Fibroblast of lung (primary cell): ENCODE results near the gene RPL29. TPM values are rescaled to one million over a fixed set of nuclear protein-coding genes. Genes with fewer than 3 reads are reported as not detected.

Source experiments
- DNase-seq, 2 donors: peaks; one replicate each; pipeline versions ENCODE4 v3.0.0 to v3.0.0-alpha.2; 2010; ENCODE audit warnings: low read depth in 2 of 2
- H2AFZ ChIP-seq: 2 replicates; pipeline ENCODE4 v1.5.1; 2012; ENCODE audit warnings: low read length, control low read depth, inconsistent platforms
- H3K27ac ChIP-seq: 2 replicates; pipeline ENCODE4 v1.5.1; 2011; ENCODE audit warnings: low read length, control low read depth; ENCODE audit not compliant: insufficient read depth
- H3K27me3 ChIP-seq: 2 replicates; pipeline ENCODE4 v1.5.1; 2011; ENCODE audit warnings: mild to moderate bottlenecking, low read length; ENCODE audit not compliant: control insufficient read depth, insufficient read depth
- H3K36me3 ChIP-seq: 2 replicates; pipeline ENCODE4 v1.5.1; 2011; ENCODE audit warnings: low read length; ENCODE audit not compliant: control insufficient read depth, insufficient read depth
- H3K4me1 ChIP-seq: 2 replicates; pipeline ENCODE4 v1.5.1; 2011; ENCODE audit warnings: low read length; ENCODE audit not compliant: control insufficient read depth, insufficient read depth; ENCODE audit errors: extremely low read depth
- H3K4me2 ChIP-seq: 2 replicates; pipeline ENCODE4 v1.5.1; 2011; ENCODE audit warnings: low read length, control low read depth; ENCODE audit not compliant: insufficient read depth; ENCODE audit errors: extremely low read depth
- H3K4me3 ChIP-seq, 4 experiments: fragments of 200-600 bp in 1 of 4; sonication (generic) in 1 of 4; replicated peaks in 1 of 4; 2 replicates each; pipeline ENCODE4 v1.5.1; 2011 to 2016; ENCODE audit warnings: low read length in 4 of 4, low read depth in 3 of 4, mild to moderate bottlenecking in 3 of 4, control low read depth in 2 of 4, inconsistent platforms in 1 of 4, mixed read lengths in 1 of 4; ENCODE audit not compliant: insufficient read depth in 1 of 4; ENCODE audit errors: control extremely low read depth in 1 of 4
- H3K79me2 ChIP-seq: 2 replicates; pipeline ENCODE4 v1.5.1; 2012; ENCODE audit warnings: mild to moderate bottlenecking, low read length, inconsistent platforms; ENCODE audit not compliant: control insufficient read depth, insufficient read depth
- H3K9ac ChIP-seq: 2 replicates; pipeline ENCODE4 v1.5.1; 2011; ENCODE audit warnings: mild to moderate bottlenecking, low read length, control low read depth; ENCODE audit not compliant: insufficient read depth
- H3K9me3 ChIP-seq: 2 replicates; pipeline ENCODE4 v1.5.1; 2012; ENCODE audit warnings: low read depth, low read length; ENCODE audit not compliant: control insufficient read depth, insufficient read depth
- H4K20me1 ChIP-seq: 2 replicates; pipeline ENCODE4 v1.5.1; 2011; ENCODE audit warnings: low read length; ENCODE audit not compliant: control insufficient read depth, insufficient read depth; ENCODE audit errors: extremely low read depth
- EZH2 ChIP-seq: IDR thresholded peaks from 2 replicates; pipeline ENCODE4 v1.5.1; 2012; ENCODE audit warnings: low read length, control low read depth, mild to moderate bottlenecking; ENCODE audit errors: missing control alignments
- polyA plus RNA-seq, 2 donors: library from polyadenylated mRNA; depleted of rRNA in 1 of 2; stranded (reverse) in 1 of 2; unstranded in 1 of 2; fragments of >200 nt; gene quantifications; 2 replicates each; pipeline ENCODE4 v1.2.1, GENCODE V29; 2011 to 2012; ENCODE audit warnings: missing spikeins in 1 of 2
- total RNA-seq: library from RNA; depleted of rRNA; stranded (reverse); fragments of >200 nt; gene quantifications from 2 replicates; pipeline ENCODE4 v1.2.1, GENCODE V29; 2014
- TF ChIP-seq, protein P1 (sequence below), 2 donors: IDR thresholded peaks in 1 of 2; conservative IDR thresholded peaks in 1 of 2; 1 replicate in 1 of 2; 2 replicates in 1 of 2; pipeline ENCODE4 v1.5.1; 2011 to 2012; ENCODE audit warnings: low read length in 2 of 2, control low read depth in 1 of 2, inconsistent platforms in 1 of 2, low read depth in 1 of 2, mild to moderate bottlenecking in 1 of 2

RPL29 gene
- total and polyA plus RNA-seq, 2 donors (not counting 1 experiment from before 2014, with no cell fraction given): 1,076 to 1,512 TPM

- Histone ChIP-seq H2AFZ (peak within 1 kb of the TSS; percentile 93), H3K9ac (peak within 1 kb of the TSS; percentile 86), H3K36me3 (peaks cover 2% of the 10 kb centered on the region), H3K27ac (peak within 1 kb of the TSS; percentile 90), H3K9me3 (no peaks in the 10 kb centered on the region), H3K4me2 (peak within 1 kb of the TSS; percentile 95), H3K4me3 (peak within 1 kb of the TSS; percentile 71 to 93 (median 84)), H3K27me3 (no peaks in the 10 kb centered on the region), H4K20me1 (no peaks in the 10 kb centered on the region), H3K4me1 (peaks cover 13% of the 10 kb centered on the region), H3K79me2 (peaks cover 2% of the 10 kb centered on the region)
- TF ChIP-seq EZH2: no peak
- TF ChIP-seq, protein P1, sequence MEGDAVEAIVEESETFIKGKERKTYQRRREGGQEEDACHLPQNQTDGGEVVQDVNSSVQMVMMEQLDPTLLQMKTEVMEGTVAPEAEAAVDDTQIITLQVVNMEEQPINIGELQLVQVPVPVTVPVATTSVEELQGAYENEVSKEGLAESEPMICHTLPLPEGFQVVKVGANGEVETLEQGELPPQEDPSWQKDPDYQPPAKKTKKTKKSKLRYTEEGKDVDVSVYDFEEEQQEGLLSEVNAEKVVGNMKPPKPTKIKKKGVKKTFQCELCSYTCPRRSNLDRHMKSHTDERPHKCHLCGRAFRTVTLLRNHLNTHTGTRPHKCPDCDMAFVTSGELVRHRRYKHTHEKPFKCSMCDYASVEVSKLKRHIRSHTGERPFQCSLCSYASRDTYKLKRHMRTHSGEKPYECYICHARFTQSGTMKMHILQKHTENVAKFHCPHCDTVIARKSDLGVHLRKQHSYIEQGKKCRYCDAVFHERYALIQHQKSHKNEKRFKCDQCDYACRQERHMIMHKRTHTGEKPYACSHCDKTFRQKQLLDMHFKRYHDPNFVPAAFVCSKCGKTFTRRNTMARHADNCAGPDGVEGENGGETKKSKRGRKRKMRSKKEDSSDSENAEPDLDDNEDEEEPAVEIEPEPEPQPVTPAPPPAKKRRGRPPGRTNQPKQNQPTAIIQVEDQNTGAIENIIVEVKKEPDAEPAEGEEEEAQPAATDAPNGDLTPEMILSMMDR (conservative IDR thresholded peaks at IDR 0.05 in 1 of 2, IDR thresholded peaks at IDR 0.05 in 1 of 2; ENCODE audit: low read depth in 1 of 2, low read length in 2 of 2): no peak
- DNase-seq: peak; percentile 52 to 53
Measured at GRCh38 chr3:51974963-51975851, 20.5 kb downstream of the RPL29 start, which contains the start of gene ABHD14A. ABHD14A (plus strand) TSS chr3:51975064; CDS start chr3:51975136, 72 bp downstream.

- peak overlapping the region; percentile 90 for H3K27ac ChIP-seq
- peaks cover 2% of the 10 kb centered on the region for H3K79me2 ChIP-seq
- H4K20me1 ChIP-seq: no peaks in the 10 kb centered on the region
- no peaks in the 10 kb centered on the region for H3K27me3 ChIP-seq
- H3K4me2 ChIP-seq: peak overlapping the region; percentile 95
- H3K36me3 ChIP-seq: peaks cover 2% of the 10 kb centered on the region
- H2AFZ ChIP-seq: peak overlapping the region; percentile 93
- H3K4me1 ChIP-seq: peaks cover 13% of the 10 kb centered on the region
- DNase-seq: peak in 1 of 2 donors; percentile 19
- no peaks in the 10 kb centered on the region for H3K9me3 ChIP-seq
- no peak for TF ChIP-seq EZH2
- TF ChIP-seq, protein P1 (conservative IDR thresholded peaks at IDR 0.05 in 1 of 2, IDR thresholded peaks at IDR 0.05 in 1 of 2; ENCODE audit: low read depth in 1 of 2, low read length in 2 of 2): no peak
- peak overlapping the region; percentile 63 to 93 (median 84) for H3K4me3 ChIP-seq
- peak overlapping the region; percentile 86 for H3K9ac ChIP-seq
Measured at GRCh38 chr3:51974277-51974962, 21.3 kb downstream of the RPL29 start.

DNA sequence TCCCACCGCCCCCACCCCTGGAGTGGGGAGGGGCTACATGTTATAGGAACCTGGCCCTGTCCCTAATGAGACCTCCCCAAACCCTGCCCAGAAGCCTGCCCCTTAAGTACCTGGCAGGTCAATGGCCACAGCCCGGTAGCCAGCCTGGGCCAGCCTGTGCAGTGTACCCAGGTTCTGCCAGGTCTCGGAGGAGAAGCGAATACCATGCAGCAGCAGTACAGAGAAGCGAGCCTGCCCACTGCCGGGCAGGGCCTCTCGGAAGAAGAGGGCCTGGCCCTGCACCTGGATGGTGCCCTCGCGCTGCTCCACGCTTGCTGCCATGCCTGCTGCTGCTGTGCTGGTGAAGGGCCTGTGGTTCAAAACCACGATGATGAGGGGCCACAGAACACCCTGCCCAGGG lies 24.3 kb downstream of the RPL29 start:
- Histone ChIP-seq H2AFZ (no peak overlapping the region), H3K36me3 (peaks cover 2% of the 10 kb centered on the region), H3K79me2 (peaks cover 6% of the 10 kb centered on the region), H3K4me1 (peaks cover 15% of the 10 kb centered on the region), H3K9ac (no peak overlapping the region), H3K27me3 (no peaks in the 10 kb centered on the region), H3K9me3 (no peaks in the 10 kb centered on the region), H4K20me1 (no peaks in the 10 kb centered on the region), H3K4me2 (no peak overlapping the region), H3K4me3 (no peak overlapping the region), H3K27ac (no peak overlapping the region)
- TF ChIP-seq EZH2: no peak
- TF ChIP-seq, protein P1 (conservative IDR thresholded peaks at IDR 0.05 in 1 of 2, IDR thresholded peaks at IDR 0.05 in 1 of 2; ENCODE audit: low read depth in 1 of 2, low read length in 2 of 2): no peak
- no peak for DNase-seq
